HEK293T (cell line): ENCODE data around the gene ACBD6.

Experiments
- CTCF ChIA-PET: fragments of 350-600 bp; formaldehyde crosslinking; extraction: SDS; loops from one replicate; lab custom pipeline; 2021; ENCODE audit warnings: antibody characterized with exemption, inconsistent platforms; lab: Yijun Ruan, JAX
- POLR2A ChIA-PET: fragments of 350-600 bp; formaldehyde crosslinking; extraction: SDS; loops from one replicate; lab custom pipeline; 2020; ENCODE audit warnings: antibody characterized with exemption, inconsistent platforms; lab: Yijun Ruan, JAX
- DNase-seq: peaks from one replicate; pipeline ENCODE4 v3.0.0; 2012; ENCODE audit warnings: mixed read lengths; ENCODE audit errors: extremely low spot score
- ARNT ChIP-seq: fragments of 450-650 bp; IDR thresholded peaks from 2 replicates; pipeline ENCODE4 v1.6.1; 2017; ENCODE audit warnings: mild to moderate bottlenecking
- BHLHE40 ChIP-seq: fragments of 450-650 bp; IDR thresholded peaks from 2 replicates; pipeline ENCODE4 v1.6.1; 2016; ENCODE audit warnings: mild to moderate bottlenecking, moderate library complexity, borderline replicate concordance
- CTBP1 ChIP-seq: fragments of 450-650 bp; IDR thresholded peaks from 2 replicates; pipeline ENCODE4 v1.6.1; 2016; ENCODE audit warnings: borderline replicate concordance
- ELF4 ChIP-seq: fragments of 450-650 bp; IDR thresholded peaks from 2 replicates; pipeline ENCODE4 v1.6.1; 2017; ENCODE audit warnings: antibody characterized with exemption
- FOXA1 ChIP-seq: fragments of 450-650 bp; IDR thresholded peaks from 2 replicates; pipeline ENCODE4 v1.6.1; 2016; ENCODE audit warnings: mild to moderate bottlenecking
- FOXK2 ChIP-seq: fragments of 450-650 bp; IDR thresholded peaks from 2 replicates; pipeline ENCODE4 v1.6.1; 2016; ENCODE audit warnings: mild to moderate bottlenecking
- FOXM1 ChIP-seq: fragments of 450-650 bp; IDR thresholded peaks from 2 replicates; pipeline ENCODE4 v1.6.1; 2017; ENCODE audit warnings: mild to moderate bottlenecking, borderline replicate concordance
- HDGF ChIP-seq: fragments of 450-650 bp; IDR thresholded peaks from 2 replicates; pipeline ENCODE4 v1.6.1; 2017; ENCODE audit warnings: antibody characterized with exemption, borderline replicate concordance
- L3MBTL2 ChIP-seq: fragments of 450-650 bp; conservative IDR thresholded peaks from 2 replicates; pipeline ENCODE4 v1.6.1; 2016; ENCODE audit warnings: mild to moderate bottlenecking
- LEF1 ChIP-seq: fragments of 450-650 bp; IDR thresholded peaks from 2 replicates; pipeline ENCODE4 v1.6.1; 2017; ENCODE audit warnings: mild to moderate bottlenecking, borderline replicate concordance
- NFRKB ChIP-seq: fragments of 450-650 bp; IDR thresholded peaks from 2 replicates; pipeline ENCODE4 v1.6.1; 2016; ENCODE audit warnings: mild to moderate bottlenecking, moderate library complexity
- SP1 ChIP-seq: fragments of 450-650 bp; IDR thresholded peaks from 2 replicates; pipeline ENCODE4 v1.6.1; 2017
- SUZ12 ChIP-seq: fragments of 450-650 bp; IDR thresholded peaks from 2 replicates; pipeline ENCODE4 v1.6.1; 2016; ENCODE audit warnings: mild to moderate bottlenecking
- TARDBP ChIP-seq: fragments of 450-650 bp; IDR thresholded peaks from 2 replicates; pipeline ENCODE4 v1.6.1; 2016
- ZNF384 ChIP-seq: fragments of 450-650 bp; IDR thresholded peaks from 2 replicates; pipeline ENCODE4 v1.6.1; 2016
- TF ChIP-seq, protein P1 (sequence below): fragments of 450-650 bp; IDR thresholded peaks from 2 replicates; pipeline ENCODE4 v1.6.1; 2016

ACBD6 gene

GRCh38 chr1:180249725-180250498 lies 252.5 kb downstream of the ACBD6 start:
- POLR2A ChIA-PET: no interaction called here
- TF ChIP-seq SUZ12: no peak
- TF ChIP-seq LEF1: no peak
- no peak for TF ChIP-seq ZNF384
- no peak for TF ChIP-seq ELF4
- TF ChIP-seq HDGF: no peak
- TF ChIP-seq FOXA1: no peak
- TF ChIP-seq ARNT: no peak
- no peak for TF ChIP-seq NFRKB
- TF ChIP-seq FOXK2: no peak
- CTCF ChIA-PET: interaction anchor here (0.6 kb wide), 1 partner anchor 232 kb away, joined by 3 read pairs; no protein-coding TSS in a partner anchor
- DNase-seq: no peak

- POLR2A ChIA-PET: no interaction called here
- CTCF ChIA-PET: interaction anchor here (0.6 to 1.3 kb wide), 3 partner anchors 14 to 233 kb away, joined by 3 to 4 read pairs (median 3); no protein-coding TSS in a partner anchor
Measured at GRCh38 chr1:180248731-180249681, 253.4 kb downstream of the ACBD6 start.

DNA sequence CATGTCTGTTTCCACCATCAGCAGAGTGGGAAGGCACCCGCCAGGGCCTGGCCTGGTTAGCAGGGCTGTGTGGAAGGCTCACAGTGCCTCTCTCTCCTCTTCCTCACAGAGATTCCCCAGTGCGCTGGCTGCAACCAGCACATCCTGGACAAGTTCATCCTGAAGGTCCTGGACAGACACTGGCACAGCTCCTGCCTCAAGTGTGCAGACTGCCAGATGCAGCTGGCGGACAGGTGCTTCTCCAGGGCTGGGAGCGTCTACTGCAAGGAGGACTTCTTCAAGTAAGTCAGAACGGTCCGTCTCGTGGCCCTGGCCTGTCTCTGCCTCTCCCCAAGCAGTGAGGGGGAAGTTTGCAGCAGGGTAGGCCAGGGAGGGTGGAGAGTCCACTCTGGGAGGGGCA lies 254.2 kb downstream of the ACBD6 start:
- DNase-seq: no peak
- CTCF ChIA-PET: interaction anchor here (0.9 to 1.3 kb wide), 2 partner anchors 14 to 60 kb away, joined by 3 to 4 read pairs; no protein-coding TSS in a partner anchor
- TF ChIP-seq SP1: no peak
- no peak for TF ChIP-seq FOXA1
- TF ChIP-seq CTBP1: no peak
- TF ChIP-seq ARNT: no peak
- TF ChIP-seq BHLHE40: no peak
- TF ChIP-seq FOXM1: no peak
- no peak for TF ChIP-seq L3MBTL2
- no peak for TF ChIP-seq SUZ12
- no peak for TF ChIP-seq ELF4
- no peak for TF ChIP-seq ZNF384
- no peak for TF ChIP-seq HDGF
- TF ChIP-seq TARDBP: no peak
- POLR2A ChIA-PET: no interaction called here

More at GRCh38 chr1:180248731-180249681, 253.4 kb downstream of the ACBD6 start:
- DNase-seq: peak; percentile 50
- TF ChIP-seq ELF4 (no peak), FOXK2 (no peak), LEF1 (no peak), BHLHE40 (no peak), SUZ12 (no peak), ZNF384 (no peak), FOXM1 (no peak), ARNT (no peak), SP1 (no peak), L3MBTL2 (no peak), TARDBP (no peak), NFRKB (no peak), HDGF (no peak), FOXA1 (no peak), CTBP1 (no peak)
- TF ChIP-seq, protein P1, sequence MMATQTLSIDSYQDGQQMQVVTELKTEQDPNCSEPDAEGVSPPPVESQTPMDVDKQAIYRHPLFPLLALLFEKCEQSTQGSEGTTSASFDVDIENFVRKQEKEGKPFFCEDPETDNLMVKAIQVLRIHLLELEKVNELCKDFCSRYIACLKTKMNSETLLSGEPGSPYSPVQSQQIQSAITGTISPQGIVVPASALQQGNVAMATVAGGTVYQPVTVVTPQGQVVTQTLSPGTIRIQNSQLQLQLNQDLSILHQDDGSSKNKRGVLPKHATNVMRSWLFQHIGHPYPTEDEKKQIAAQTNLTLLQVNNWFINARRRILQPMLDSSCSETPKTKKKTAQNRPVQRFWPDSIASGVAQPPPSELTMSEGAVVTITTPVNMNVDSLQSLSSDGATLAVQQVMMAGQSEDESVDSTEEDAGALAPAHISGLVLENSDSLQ: no peak

DNA sequence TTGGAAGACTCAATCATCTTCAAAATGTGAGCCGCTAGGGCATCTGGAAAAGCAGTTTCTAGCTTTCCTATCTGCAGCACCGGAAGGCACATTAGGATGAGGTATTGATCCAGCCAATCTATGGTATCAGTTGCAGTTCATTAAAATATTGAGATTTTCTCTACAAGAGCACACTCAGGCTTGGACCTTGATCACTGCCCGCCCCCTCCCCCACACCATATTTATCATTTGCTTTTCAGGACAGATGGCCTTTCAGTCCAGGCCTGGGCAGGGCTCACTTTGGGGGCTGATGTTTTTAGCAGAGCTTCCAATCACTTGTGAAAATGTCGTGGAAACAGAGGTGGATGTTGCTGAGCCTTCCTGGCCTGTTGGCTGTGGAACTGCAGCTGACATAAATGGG lies 254.8 kb downstream of the ACBD6 start:
- DNase-seq: no peak
- POLR2A ChIA-PET: no interaction called here
- CTCF ChIA-PET: no interaction called here
- TF ChIP-seq FOXM1 (no peak), CTBP1 (no peak), NFRKB (no peak), LEF1 (no peak), ELF4 (no peak), FOXK2 (no peak), L3MBTL2 (no peak), SUZ12 (no peak), BHLHE40 (no peak), ARNT (no peak), SP1 (no peak), TARDBP (no peak), ZNF384 (no peak), FOXA1 (no peak), HDGF (no peak)
- TF ChIP-seq, protein P1: no peak

GRCh38 chr1:180247061-180247460 lies 255.3 kb downstream of the ACBD6 start:
- TF ChIP-seq ZNF384 (no peak), NFRKB (no peak)
- DNase-seq: no peak
- POLR2A ChIA-PET: no interaction called here
- CTCF ChIA-PET: interaction anchor here (0.6 kb wide), 1 partner anchor 116 kb away, joined by 6 read pairs; no protein-coding TSS in a partner anchor

DNA sequence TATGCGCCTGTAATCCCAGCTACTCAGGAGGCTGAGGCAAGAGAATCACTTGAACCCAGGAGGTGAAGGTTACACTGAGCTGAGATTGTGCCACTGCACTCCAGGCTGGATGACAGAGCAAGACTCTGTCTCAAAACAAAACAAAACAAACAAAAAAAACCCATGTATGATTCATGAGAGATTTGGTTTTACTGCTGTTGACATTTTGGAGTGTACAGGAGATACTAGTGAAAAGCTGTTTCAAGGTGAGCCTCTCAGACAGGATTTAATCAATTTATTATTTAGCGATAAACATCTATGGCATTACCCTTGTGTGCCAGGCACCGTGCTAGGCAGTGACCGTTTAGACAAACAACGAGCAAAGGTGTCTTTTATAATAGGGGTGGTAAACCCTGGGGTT lies 255.8 kb downstream of the ACBD6 start:
- ChIA-PET CTCF (interaction anchor here (0.6 to 0.7 kb wide), 2 partner anchors 10 to 117 kb away, joined by 3 to 6 read pairs; no protein-coding TSS in a partner anchor), POLR2A (no interaction called here)
- DNase-seq: no peak
- TF ChIP-seq, protein P1: no peak
- TF ChIP-seq HDGF (no peak), L3MBTL2 (no peak), ELF4 (no peak), FOXA1 (no peak), SUZ12 (no peak), LEF1 (no peak), CTBP1 (no peak), BHLHE40 (no peak), SP1 (no peak)
